Mesenchymal stem cell (in vitro differentiated cells and primary cell): ENCODE data around the gene PALLD.

ENCODE experiments used
- DNase-seq: peaks from one replicate; pipeline ENCODE4 v3.0.0-alpha.2; 2013
- H2AFZ ChIP-seq: one replicate; pipeline ENCODE4 v1.6.1; 2013; ENCODE audit warnings: low read depth, mild to moderate bottlenecking, control low read depth, inconsistent platforms, low read length, moderate library complexity
- H2AK5ac ChIP-seq: 2 replicates; pipeline ENCODE4 v1.6.1; 2013; ENCODE audit warnings: low read length, moderate library complexity, mild to moderate bottlenecking, inconsistent platforms; ENCODE audit not compliant: severe bottlenecking
- H2BK120ac ChIP-seq: one replicate; pipeline ENCODE4 v1.6.1; 2013; ENCODE audit warnings: low read depth, mild to moderate bottlenecking, inconsistent platforms, low read length, moderate library complexity
- H2BK12ac ChIP-seq, 2 experiments: one replicate each; pipeline ENCODE4 v1.6.1; 2013; ENCODE audit warnings: inconsistent platforms in 2 of 2, low read length in 2 of 2, mild to moderate bottlenecking in 2 of 2, moderate library complexity in 2 of 2, control low read depth in 1 of 2
- H2BK15ac ChIP-seq: one replicate; pipeline ENCODE4 v1.6.1; 2013; ENCODE audit warnings: mild to moderate bottlenecking, low read depth, inconsistent platforms; ENCODE audit not compliant: poor library complexity, severe bottlenecking
- H2BK5ac ChIP-seq: 2 replicates; pipeline ENCODE4 v1.6.1; 2013; ENCODE audit warnings: low read depth, mild to moderate bottlenecking, low read length, control low read depth, inconsistent platforms; ENCODE audit not compliant: poor library complexity, severe bottlenecking
- H3K14ac ChIP-seq, 2 experiments: one replicate each; pipeline ENCODE4 v1.6.1; 2013; ENCODE audit warnings: inconsistent platforms in 2 of 2, low read length in 2 of 2, control low read depth in 1 of 2, mild to moderate bottlenecking in 1 of 2, moderate library complexity in 1 of 2
- H3K18ac ChIP-seq, 2 experiments: one replicate each; pipeline ENCODE4 v1.6.1; 2013; ENCODE audit warnings: inconsistent platforms in 2 of 2, low read length in 2 of 2, control low read depth in 1 of 2, low read depth in 1 of 2, mild to moderate bottlenecking in 1 of 2
- H3K23ac ChIP-seq, 2 experiments: one replicate each; pipeline ENCODE4 v1.6.1; 2013; ENCODE audit warnings: inconsistent platforms in 2 of 2, low read length in 2 of 2, mild to moderate bottlenecking in 2 of 2, moderate library complexity in 2 of 2, control low read depth in 1 of 2
- H3K27ac ChIP-seq: 2 replicates; pipeline ENCODE4 v1.5.1; 2013; ENCODE audit warnings: mild to moderate bottlenecking, moderate library complexity, low read length, control low read depth, inconsistent platforms; ENCODE audit not compliant: poor library complexity, severe bottlenecking
- H3K27me3 ChIP-seq, 2 experiments: 2 replicates each; pipeline versions ENCODE4 v1.6.1 to v1.7.0; 2013; ENCODE audit warnings: low read length in 2 of 2, mild to moderate bottlenecking in 2 of 2, moderate library complexity in 2 of 2, control low read depth in 1 of 2, inconsistent platforms in 1 of 2; ENCODE audit not compliant: control insufficient read depth in 1 of 2, insufficient read depth in 1 of 2
- H3K36me3 ChIP-seq, 2 experiments: 2 replicates each; pipeline versions ENCODE4 v1.6.1 to v1.7.0; 2013; ENCODE audit warnings: low read length in 2 of 2, control low read depth in 1 of 2, inconsistent platforms in 1 of 2, low read depth in 1 of 2, mild to moderate bottlenecking in 1 of 2; ENCODE audit not compliant: insufficient read depth in 2 of 2, control insufficient read depth in 1 of 2
- H3K4ac ChIP-seq, 2 experiments: one replicate each; pipeline ENCODE4 v1.6.1; 2013; ENCODE audit warnings: inconsistent platforms in 2 of 2, low read length in 2 of 2, mild to moderate bottlenecking in 2 of 2, moderate library complexity in 2 of 2, control low read depth in 1 of 2, low read depth in 1 of 2
- H3K4me1 ChIP-seq: 2 replicates; pipeline ENCODE4 v1.6.1; 2013; ENCODE audit warnings: low read depth, low read length, control low read depth; ENCODE audit not compliant: control insufficient read depth, insufficient read depth
- H3K4me2 ChIP-seq: 2 replicates; pipeline ENCODE4 v1.6.1; 2013; ENCODE audit warnings: low read length, mild to moderate bottlenecking, inconsistent platforms; ENCODE audit not compliant: poor library complexity, severe bottlenecking
- H3K4me3 ChIP-seq, 2 experiments: 2 replicates each; pipeline versions ENCODE4 v1.5.1 to v1.7.0; 2013; ENCODE audit warnings: low read length in 2 of 2, mild to moderate bottlenecking in 2 of 2, control low read depth in 1 of 2, low read depth in 1 of 2; ENCODE audit not compliant: insufficient read depth in 1 of 2
- H3K79me1 ChIP-seq: replicated peaks from 2 replicates; pipeline ENCODE4 v1.6.1; 2013; ENCODE audit warnings: mild to moderate bottlenecking, control low read depth, low read length, inconsistent platforms; ENCODE audit not compliant: poor library complexity, severe bottlenecking
- H3K9ac ChIP-seq: 2 replicates; pipeline ENCODE4 v1.7.0; 2013; ENCODE audit warnings: mild to moderate bottlenecking, low read length, moderate library complexity
- H3K9me3 ChIP-seq: 2 replicates; pipeline ENCODE4 v1.7.0; 2013; ENCODE audit warnings: mild to moderate bottlenecking, low read length; ENCODE audit not compliant: control insufficient read depth
- H4K8ac ChIP-seq: one replicate; pipeline ENCODE4 v1.6.1; 2013; ENCODE audit warnings: inconsistent platforms, mild to moderate bottlenecking, low read length, moderate library complexity
- H4K91ac ChIP-seq: one replicate; pipeline ENCODE4 v1.6.1; 2013; ENCODE audit warnings: mild to moderate bottlenecking, low read length, inconsistent platforms
- WGBS: methylation state at CpG from one replicate; pipeline ENCODE4 v1.1.7; 2013; ENCODE audit warnings: mixed read lengths; 5-methylcytosine and 5-hydroxymethylcytosine counted together

PALLD gene

DNA sequence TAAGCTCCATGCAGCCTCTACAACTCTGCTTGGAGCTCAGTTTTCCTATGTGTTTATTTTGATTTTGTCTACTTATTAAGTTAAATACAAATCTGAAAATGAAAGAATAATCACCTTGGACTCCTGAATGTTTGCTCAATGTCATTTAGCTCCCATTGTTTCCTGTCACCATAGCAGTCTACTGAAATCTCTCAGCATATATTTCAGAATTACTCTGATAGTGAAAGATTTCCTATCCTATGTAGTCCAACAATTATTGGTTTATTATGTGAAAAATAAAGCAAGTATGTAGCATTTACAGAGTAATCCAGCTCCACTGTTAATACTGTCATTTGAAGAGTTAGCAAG is 344.8 kb downstream of the PALLD start:
- Histone ChIP-seq H2BK5ac (no peak overlapping the region), H2BK120ac (no peak overlapping the region), H3K79me1 (peaks cover 8% of the 10 kb centered on the region)

DNA sequence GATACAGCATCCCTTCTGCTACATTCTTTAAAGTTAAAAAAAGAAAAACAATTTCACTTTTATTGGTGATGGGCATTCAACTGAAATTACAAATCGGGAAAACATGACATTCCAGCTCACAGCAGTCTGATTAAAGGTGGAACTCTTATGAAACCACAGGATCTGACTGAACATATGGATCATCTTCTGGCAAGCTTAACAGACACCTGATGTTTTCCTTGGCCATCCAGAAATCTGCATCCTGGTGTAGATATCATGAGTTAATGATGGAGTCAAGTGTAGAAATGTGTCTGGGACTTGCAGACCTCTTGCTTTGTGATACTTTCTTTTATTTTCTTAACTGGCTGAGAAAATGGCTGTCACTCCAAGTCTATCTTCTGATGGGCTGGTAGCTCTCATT is 345.3 kb downstream of the PALLD start:
- no peak overlapping the region for H2BK120ac ChIP-seq
- H4K8ac ChIP-seq: no peak overlapping the region
- no peak overlapping the region for H3K27ac ChIP-seq
- H3K4me3 ChIP-seq: no peak overlapping the region
- no peak overlapping the region for H3K18ac ChIP-seq
- H2BK5ac ChIP-seq: no peak overlapping the region
- H3K23ac ChIP-seq: no peak overlapping the region
- no peaks in the 10 kb centered on the region for H3K9me3 ChIP-seq
- H2BK15ac ChIP-seq: peak overlapping the region; percentile 41
- no peaks in the 10 kb centered on the region for H3K27me3 ChIP-seq
- DNase-seq: no peak
- peaks cover 12% of the 10 kb centered on the region for H3K4me1 ChIP-seq
- H2BK12ac ChIP-seq: peak overlapping the region in 1 of 2 experiments; percentile 51
- H4K91ac ChIP-seq: no peak overlapping the region
- H2AFZ ChIP-seq: no peak overlapping the region
- H3K14ac ChIP-seq: no peak overlapping the region
- H3K36me3 ChIP-seq: peaks cover 4 to 8% of the 10 kb centered on the region in 2 experiments
- H3K4ac ChIP-seq: no peak overlapping the region
- H2AK5ac ChIP-seq: no peak overlapping the region
- H3K79me1 ChIP-seq: peaks cover 7% of the 10 kb centered on the region
- no peak overlapping the region for H3K4me2 ChIP-seq
- no peak overlapping the region for H3K9ac ChIP-seq
- 100% methylated on average over 1 of the region's 1 CpG for WGBS

More for the DNA sequence above, 344.8 kb downstream of the PALLD start:
- Histone ChIP-seq H3K27me3 (no peaks in the 10 kb centered on the region), H3K36me3 (peaks cover 7 to 8% of the 10 kb centered on the region in 2 experiments), H3K18ac (peak overlapping the region in 1 of 2 experiments; percentile 59), H3K4me2 (no peak overlapping the region), H4K91ac (no peak overlapping the region), H3K23ac (no peak overlapping the region), H2BK12ac (no peak overlapping the region), H3K9ac (no peak overlapping the region), H3K4me3 (no peak overlapping the region), H4K8ac (no peak overlapping the region), H3K14ac (peak overlapping the region in 1 of 2 experiments; percentile 41), H2AK5ac (no peak overlapping the region), H2BK15ac (no peak overlapping the region), H2AFZ (no peak overlapping the region), H3K4ac (no peak overlapping the region), H3K4me1 (peaks cover 13% of the 10 kb centered on the region), H3K9me3 (no peaks in the 10 kb centered on the region), H3K27ac (peak overlapping the region; percentile 24)
- no peak for DNase-seq

DNA sequence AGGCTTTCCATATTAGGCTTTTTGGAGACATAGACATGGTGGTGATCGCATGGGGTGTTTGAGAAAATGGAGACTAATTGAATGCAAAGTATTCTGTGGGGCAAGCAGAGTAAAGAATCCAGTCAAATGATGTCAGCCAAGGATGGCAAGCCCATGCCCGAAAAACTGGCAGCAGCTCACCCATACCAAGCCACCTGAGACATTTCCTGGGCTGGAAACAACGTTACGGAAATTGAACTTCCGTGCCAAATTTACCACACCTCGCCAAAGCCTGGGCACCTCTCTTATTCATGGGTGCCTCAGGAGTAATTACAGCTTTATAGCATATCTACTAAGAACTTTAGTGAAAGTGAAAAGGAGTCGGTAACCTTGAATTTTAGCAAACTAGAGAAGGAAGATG is 346.8 kb downstream of the PALLD start:
- peaks cover 10% of the 10 kb centered on the region for H3K4me1 ChIP-seq
- no peak overlapping the region for H2BK120ac ChIP-seq
- H2BK15ac ChIP-seq: no peak overlapping the region
- H2AK5ac ChIP-seq: no peak overlapping the region
- H3K4me2 ChIP-seq: no peak overlapping the region
- H3K18ac ChIP-seq: no peak overlapping the region
- no peak overlapping the region for H3K4me3 ChIP-seq
- peaks cover 3 to 4% of the 10 kb centered on the region in 2 experiments for H3K36me3 ChIP-seq
- H3K27ac ChIP-seq: no peak overlapping the region
- H3K14ac ChIP-seq: no peak overlapping the region
- H2AFZ ChIP-seq: no peak overlapping the region
- H3K9ac ChIP-seq: no peak overlapping the region
- no peaks in the 10 kb centered on the region for H3K9me3 ChIP-seq
- H2BK5ac ChIP-seq: no peak overlapping the region
- 97% methylated on average over 7 of the region's 7 CpGs for WGBS
- no peak overlapping the region for H3K4ac ChIP-seq
- peaks cover 7% of the 10 kb centered on the region for H3K79me1 ChIP-seq
- DNase-seq: no peak
- no peak overlapping the region for H4K8ac ChIP-seq
- no peak overlapping the region for H2BK12ac ChIP-seq
- H3K27me3 ChIP-seq: no peaks in the 10 kb centered on the region
- H4K91ac ChIP-seq: no peak overlapping the region
- H3K23ac ChIP-seq: no peak overlapping the region

DNA sequence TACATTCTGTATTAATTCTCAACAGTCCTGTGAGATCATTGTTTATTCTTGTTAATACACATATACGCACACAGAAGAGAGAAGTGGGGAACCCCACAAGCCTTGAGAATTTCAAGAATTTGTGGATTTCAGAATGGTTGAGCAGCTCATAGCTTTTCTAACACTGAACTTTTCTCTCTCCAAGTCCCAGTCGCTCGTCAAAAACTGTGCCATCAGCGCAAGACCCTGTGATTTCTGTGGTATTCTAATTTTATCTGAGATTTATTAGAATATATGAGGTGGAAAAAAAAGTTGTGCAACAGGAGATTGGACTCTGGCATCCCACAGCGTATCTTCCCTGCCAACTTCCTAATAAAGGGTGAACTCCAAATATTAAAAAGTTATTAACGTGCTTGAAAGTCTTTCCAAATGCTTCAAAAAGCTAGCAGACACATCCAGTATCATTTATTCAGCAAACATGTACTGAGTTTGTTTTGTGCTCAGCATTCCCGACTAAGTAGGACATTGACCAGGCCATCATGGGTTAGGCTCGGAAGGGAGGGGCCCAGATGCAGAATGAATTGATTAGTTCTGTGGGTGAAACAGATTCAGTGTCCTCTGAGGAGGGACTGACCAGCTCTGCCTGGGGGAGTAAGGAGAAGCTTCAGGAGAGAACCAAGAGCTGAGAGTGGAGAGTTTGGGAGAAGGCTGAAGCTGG is 347.6 kb downstream of the PALLD start:
- peaks cover 3 to 4% of the 10 kb centered on the region in 2 experiments for H3K36me3 ChIP-seq
- H3K4me2 ChIP-seq: no peak overlapping the region
- H4K8ac ChIP-seq: no peak overlapping the region
- H2BK12ac ChIP-seq: peak overlapping the region in 1 of 2 experiments; percentile 11
- no peak overlapping the region for H2AFZ ChIP-seq
- H3K4ac ChIP-seq: no peak overlapping the region
- peaks cover 11% of the 10 kb centered on the region for H3K4me1 ChIP-seq
- no peak overlapping the region for H3K14ac ChIP-seq
- no peak overlapping the region for H2BK15ac ChIP-seq
- no peak overlapping the region for H2BK120ac ChIP-seq
- no peak overlapping the region for H3K23ac ChIP-seq
- H2AK5ac ChIP-seq: no peak overlapping the region
- peak overlapping the region; percentile 13 for H3K27ac ChIP-seq
- 78% methylated on average over 8 of the region's 8 CpGs for WGBS
- peak overlapping the region; percentile 0 for H3K9ac ChIP-seq
- no peak overlapping the region for H3K4me3 ChIP-seq
- H2BK5ac ChIP-seq: no peak overlapping the region
- peak overlapping the region; percentile 72 for H3K18ac ChIP-seq
- H3K9me3 ChIP-seq: no peaks in the 10 kb centered on the region
- peaks cover 8% of the 10 kb centered on the region for H3K79me1 ChIP-seq
- DNase-seq: peak; percentile 73
- H3K27me3 ChIP-seq: no peaks in the 10 kb centered on the region
- no peak overlapping the region for H4K91ac ChIP-seq
